AG09309 (cell line): ENCODE measurements around the gene MAPKAPK3.

Source experiments
- DNase-seq: peaks from one replicate; pipeline ENCODE4 v3.0.0-alpha.2; 2010; ENCODE audit warnings: low read depth
- H3K4me3 ChIP-seq: 2 replicates; pipeline ENCODE4 v1.5.1; 2011; ENCODE audit warnings: mild to moderate bottlenecking, low read depth, low read length, moderate library complexity; ENCODE audit not compliant: control insufficient read depth
- TF ChIP-seq, protein P1 (sequence below): IDR thresholded peaks from 2 replicates; pipeline ENCODE4 v1.5.1; 2011; ENCODE audit warnings: mild to moderate bottlenecking, low read depth, low read length, inconsistent platforms; ENCODE audit not compliant: insufficient read depth, control insufficient read depth; ENCODE audit errors: missing control alignments

Gene MAPKAPK3

DNA sequence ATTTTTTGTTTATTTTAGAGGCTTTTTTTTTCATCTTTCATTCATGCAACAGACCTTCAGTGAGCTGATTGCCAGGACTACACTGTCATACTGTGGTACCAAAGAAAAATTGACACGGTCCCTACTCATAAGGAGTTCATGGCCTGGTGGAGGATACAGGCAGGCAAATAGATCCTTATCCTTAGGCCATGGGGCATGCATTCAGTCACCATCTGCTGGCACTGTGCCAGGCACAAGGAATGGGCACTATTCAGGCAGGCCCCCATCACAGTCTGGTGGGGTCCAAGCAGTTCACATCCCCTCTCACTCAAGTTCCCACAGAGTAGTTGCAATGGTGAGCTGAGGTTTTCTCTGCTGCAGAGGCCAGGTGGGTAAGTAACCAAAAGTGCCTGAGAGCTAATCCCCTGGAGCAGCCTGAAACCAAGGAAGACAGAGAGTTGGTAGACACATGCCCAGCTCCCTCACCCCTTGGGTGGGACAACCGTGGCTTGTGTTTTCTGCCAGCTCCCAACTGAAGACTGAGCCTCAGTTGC, 22.6 kb upstream of the MAPKAPK3 start:
- TF ChIP-seq, protein P1, sequence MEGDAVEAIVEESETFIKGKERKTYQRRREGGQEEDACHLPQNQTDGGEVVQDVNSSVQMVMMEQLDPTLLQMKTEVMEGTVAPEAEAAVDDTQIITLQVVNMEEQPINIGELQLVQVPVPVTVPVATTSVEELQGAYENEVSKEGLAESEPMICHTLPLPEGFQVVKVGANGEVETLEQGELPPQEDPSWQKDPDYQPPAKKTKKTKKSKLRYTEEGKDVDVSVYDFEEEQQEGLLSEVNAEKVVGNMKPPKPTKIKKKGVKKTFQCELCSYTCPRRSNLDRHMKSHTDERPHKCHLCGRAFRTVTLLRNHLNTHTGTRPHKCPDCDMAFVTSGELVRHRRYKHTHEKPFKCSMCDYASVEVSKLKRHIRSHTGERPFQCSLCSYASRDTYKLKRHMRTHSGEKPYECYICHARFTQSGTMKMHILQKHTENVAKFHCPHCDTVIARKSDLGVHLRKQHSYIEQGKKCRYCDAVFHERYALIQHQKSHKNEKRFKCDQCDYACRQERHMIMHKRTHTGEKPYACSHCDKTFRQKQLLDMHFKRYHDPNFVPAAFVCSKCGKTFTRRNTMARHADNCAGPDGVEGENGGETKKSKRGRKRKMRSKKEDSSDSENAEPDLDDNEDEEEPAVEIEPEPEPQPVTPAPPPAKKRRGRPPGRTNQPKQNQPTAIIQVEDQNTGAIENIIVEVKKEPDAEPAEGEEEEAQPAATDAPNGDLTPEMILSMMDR, result no peak
- no peak overlapping the region for H3K4me3 ChIP-seq
- no peak for DNase-seq

- DNase-seq, result no peak
- TF ChIP-seq, protein P1, result no peak
- no peak overlapping the region for H3K4me3 ChIP-seq
Observed at GRCh38 chr3:50599115-50599715, 17.7 kb upstream of the MAPKAPK3 start.

DNA sequence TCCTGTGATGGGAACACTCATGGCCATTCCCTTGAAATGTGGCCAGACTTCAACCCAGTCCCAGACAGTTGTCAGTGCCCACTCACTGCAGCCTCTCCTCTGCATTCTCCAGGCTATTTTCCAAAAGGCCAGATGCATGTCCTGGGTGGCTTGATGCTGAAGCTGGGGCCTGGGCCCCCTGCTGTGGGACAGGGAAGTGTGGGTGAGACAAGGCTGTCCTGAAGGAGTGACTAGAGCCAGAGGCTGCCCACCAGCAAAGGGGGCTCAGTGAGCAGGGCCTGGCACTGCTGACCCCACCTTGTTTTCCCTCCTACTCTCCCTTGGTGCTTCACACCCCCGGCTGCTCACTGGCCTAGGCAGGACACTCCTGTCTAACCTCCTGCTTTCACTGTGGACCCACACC, 17.2 kb upstream of the MAPKAPK3 start:
- no peak overlapping the region for H3K4me3 ChIP-seq
- TF ChIP-seq, protein P1, result no peak
- no peak for DNase-seq

DNA sequence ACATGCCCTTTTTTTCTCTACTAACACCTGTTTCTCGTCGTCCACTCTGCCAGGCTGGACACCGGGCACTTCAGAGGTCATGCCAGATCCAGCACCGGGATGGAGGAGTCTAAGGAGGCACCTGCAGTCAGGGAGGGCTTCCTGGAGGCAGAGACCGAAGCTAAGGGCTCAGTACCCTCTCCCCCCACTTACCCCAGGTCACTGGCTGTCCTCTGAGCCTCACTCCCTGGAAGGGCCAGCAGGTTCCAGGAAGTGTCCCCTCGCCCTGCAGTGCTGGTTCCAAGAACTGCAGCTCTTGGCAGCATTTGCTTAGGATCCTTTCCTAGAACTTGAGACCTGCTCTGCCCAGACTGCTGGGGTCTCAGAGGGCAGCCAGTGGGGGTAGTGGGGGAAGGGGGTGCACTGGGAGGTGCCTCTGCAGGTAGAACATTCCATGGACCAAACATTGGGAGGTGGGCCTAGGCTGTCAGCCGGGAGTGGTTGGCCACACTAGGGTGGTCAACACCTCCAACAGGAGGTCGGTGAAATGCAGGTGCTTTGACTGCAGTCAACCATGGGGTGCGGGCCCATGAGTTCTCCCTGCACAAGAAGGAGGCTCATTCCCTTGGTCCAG, 16.7 kb upstream of the MAPKAPK3 start:
- TF ChIP-seq, protein P1, result no peak
- H3K4me3 ChIP-seq, result no peak overlapping the region
- DNase-seq, result no peak

DNA sequence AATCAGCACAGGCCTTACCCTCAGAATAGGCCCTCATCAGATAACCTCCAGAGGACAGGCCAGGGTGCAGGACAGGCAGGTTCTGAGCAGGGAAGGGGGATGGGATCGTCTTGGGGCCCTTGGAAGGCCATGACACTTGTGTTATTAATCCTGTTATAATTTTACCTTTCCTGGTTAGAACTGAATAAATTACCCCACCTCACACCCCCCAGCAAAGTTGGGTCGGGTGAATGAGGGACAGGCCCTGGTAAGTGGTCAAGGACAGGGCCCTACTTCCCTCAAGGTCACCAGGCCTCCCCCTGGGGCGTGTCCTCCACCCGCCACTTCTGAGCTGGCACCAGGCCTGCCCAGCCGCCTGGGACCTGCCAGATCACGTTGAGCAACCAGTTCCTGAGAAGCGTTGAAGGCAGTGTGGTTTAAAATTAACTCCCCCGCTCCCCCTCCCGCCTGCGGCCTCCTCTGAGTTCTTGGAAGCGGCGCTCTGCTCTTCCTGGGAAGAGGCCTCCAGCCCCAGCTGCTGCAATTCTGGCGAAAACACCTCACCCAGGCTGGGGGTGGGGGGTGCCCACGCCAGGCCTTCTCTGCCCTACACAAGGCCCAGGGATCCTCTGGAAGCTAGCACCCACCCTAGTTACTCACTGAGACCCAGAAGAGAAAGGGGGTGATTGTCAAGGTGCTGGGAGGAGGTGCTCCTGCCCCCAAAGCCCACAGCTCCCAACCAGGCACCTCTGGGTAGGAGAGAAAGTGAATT, 15.9 kb upstream of the MAPKAPK3 start:
- no peak overlapping the region for H3K4me3 ChIP-seq
- TF ChIP-seq, protein P1, result no peak
- DNase-seq, result peak; percentile 95

DNA sequence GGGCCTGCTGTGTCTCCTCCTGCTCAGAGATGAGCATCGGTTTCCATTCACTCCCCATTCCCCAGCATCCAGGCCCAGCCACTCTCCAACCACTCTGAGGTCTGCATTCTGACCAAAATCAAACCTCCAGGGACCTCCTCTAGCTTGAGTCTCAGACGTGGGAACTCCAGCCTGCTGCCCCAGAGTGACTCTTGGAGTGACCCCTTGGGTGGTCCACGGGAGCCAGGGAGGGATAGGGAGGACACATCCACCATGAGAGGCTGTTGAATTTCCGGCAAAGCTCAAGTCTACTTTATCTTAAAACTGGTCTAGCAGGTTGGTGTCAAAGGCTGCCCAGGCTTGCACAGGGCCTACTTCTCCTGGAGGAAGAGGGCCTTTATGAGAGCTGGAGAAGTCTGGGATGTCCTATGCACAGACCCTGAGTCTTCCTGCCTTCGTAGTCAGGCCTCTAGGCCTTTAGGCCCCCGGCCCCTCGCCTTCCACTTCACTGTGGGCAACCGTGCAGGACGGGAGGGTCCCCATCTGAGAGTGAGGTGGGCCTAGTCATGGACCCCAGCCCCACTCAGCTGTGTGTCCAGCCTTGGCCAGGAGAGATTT, 14.3 kb upstream of the MAPKAPK3 start:
- H3K4me3 ChIP-seq, result no peak overlapping the region
- no peak for DNase-seq
- TF ChIP-seq, protein P1, result no peak
